Measurements from ENCODE around the gene PTPN3.

GRCh38 chr9:109458453-109459211 lies 39.5 kb downstream of the PTPN3 start:
- no peak for TF ChIP-seq ZNF274 (IDR thresholded peaks at IDR 0.05; ENCODE audit: insufficient read depth, insufficient read length)
- no peak for TF ChIP-seq CEBPB (IDR thresholded peaks at IDR 0.05; ENCODE audit: borderline replicate concordance in 1 of 2, low read depth in 2 of 2, low read length in 2 of 2)
- no peak for TF ChIP-seq ZBTB33 (IDR thresholded peaks at IDR 0.05)
- no peak for TF ChIP-seq EP300 (IDR thresholded peaks at IDR 0.05; ENCODE audit: borderline replicate concordance in 1 of 2, control insufficient read depth in 1 of 2, low read depth in 2 of 2, low read length in 2 of 2)
- TF ChIP-seq EZH2 (IDR thresholded peaks at IDR 0.05; ENCODE audit: borderline replicate concordance, control insufficient read depth, low read depth, low read length): no peak
- no peak for TF ChIP-seq CTCF (IDR thresholded peaks at IDR 0.05 in 2 of 3, conservative IDR thresholded peaks at IDR 0.05 in 1 of 3; ENCODE audit: control insufficient read depth in 2 of 3, extremely low read depth in 1 of 3, insufficient read depth in 1 of 3, low read depth in 3 of 3, low read length in 3 of 3)
- no peak for TF ChIP-seq POLR2AphosphoS5 (IDR thresholded peaks at IDR 0.05; ENCODE audit: low read length)
- TF ChIP-seq SP1 (IDR thresholded peaks at IDR 0.05; ENCODE audit: low read depth, low read length): no peak
- no peak for TF ChIP-seq POLR2A (IDR thresholded peaks at IDR 0.05; ENCODE audit: low read depth, low read length)
- TF ChIP-seq HDAC6 (IDR thresholded peaks at IDR 0.05; ENCODE audit: unreplicated experiment): no peak
- TF ChIP-seq SIX5 (IDR thresholded peaks at IDR 0.05; ENCODE audit: low read depth, low read length, severe bottlenecking): no peak
- TF ChIP-seq MEF2A (IDR thresholded peaks at IDR 0.05; ENCODE audit: insufficient read depth, low read depth, low read length): no peak

Data from GM12878 (cell line).